Anterior cingulate cortex (tissue), 58 donors: Measurements from ENCODE around the gene ABCA4.

ENCODE experiments used
- DNase-seq, 58 donors: peaks; one replicate each; lab custom pipeline; 2025; lab: John Stamatoyannopoulos, UW

ABCA4 gene

DNA sequence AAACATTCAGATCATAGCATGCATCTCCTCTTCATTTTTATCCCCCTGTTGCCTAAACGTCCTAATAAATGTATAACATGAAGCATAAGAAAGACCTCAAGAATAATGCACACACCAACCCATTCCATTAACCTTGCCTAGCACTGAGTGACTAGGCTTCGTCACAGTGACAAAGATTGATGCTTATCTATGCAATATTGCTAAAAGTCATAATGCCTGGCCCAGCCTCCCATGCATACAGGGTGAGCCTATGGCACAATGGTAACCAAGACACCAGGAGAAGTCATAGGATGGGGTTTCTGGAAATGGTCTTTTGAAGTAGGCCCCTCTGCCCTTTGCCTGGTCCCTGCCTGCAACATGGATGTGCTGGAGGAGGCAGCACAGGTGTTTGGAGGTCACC lies 33.8 kb downstream of the ABCA4 start:
- DNase-seq = no peak

DNA sequence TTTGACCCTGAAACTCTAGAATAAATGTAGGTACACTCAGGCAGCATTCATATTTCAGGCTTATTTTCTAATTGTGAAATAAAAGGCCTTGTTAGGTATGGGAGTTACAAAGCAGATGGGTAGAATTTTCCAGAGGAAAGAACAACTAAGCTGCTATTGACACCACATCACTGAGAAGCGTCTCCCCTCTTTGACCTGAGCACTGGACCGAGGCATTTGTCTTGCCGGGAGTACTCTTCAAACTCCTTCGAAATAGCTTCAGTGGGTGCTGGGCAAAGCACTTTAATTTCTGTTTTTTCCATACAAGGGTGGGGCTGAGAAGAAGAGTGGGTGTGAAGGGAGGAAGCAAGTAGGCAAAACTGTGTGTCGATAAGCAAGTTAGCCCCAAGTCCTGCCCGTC lies 36.4 kb downstream of the ABCA4 start:
- no peak for DNase-seq

DNA sequence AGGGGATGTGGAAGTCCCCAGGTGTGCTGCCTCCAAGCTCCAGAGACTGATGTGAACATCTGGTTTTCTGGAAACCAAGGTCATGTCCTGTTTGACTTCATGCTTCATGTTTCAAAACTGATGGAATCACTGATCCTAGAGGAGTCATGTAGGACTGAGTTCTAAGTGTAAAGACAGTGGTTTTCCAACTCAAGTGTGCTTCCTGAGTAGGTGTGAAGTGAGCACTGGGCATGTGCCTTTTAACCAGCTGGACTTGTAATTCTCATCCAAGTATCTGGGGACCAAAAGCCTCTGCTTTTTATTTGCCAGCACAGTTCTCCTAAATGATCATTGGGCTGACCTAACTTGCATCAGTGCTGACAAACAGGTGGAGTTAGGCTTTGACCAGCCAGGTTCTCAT lies 36.9 kb downstream of the ABCA4 start:
- no peak for DNase-seq

DNA sequence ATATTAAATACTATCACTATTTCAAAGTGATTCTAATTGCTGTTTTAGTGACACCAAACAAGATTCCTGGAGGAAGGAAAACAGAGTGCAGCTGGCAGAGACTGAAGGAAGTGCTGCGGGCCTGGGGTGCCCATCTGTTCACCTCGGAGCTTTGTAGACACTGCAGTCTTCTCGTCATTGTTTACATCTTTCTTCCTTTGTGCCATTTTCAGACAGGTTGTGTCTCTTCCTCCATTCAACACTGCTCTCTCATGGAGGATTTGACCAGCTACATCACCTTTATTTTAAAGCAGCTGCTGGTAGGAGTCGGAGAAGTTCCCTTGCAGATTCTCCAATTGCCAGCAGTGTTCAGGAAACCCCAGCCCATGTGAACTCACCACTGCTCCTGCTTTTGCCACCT lies 37.3 kb downstream of the ABCA4 start:
- DNase-seq = no peak

DNA sequence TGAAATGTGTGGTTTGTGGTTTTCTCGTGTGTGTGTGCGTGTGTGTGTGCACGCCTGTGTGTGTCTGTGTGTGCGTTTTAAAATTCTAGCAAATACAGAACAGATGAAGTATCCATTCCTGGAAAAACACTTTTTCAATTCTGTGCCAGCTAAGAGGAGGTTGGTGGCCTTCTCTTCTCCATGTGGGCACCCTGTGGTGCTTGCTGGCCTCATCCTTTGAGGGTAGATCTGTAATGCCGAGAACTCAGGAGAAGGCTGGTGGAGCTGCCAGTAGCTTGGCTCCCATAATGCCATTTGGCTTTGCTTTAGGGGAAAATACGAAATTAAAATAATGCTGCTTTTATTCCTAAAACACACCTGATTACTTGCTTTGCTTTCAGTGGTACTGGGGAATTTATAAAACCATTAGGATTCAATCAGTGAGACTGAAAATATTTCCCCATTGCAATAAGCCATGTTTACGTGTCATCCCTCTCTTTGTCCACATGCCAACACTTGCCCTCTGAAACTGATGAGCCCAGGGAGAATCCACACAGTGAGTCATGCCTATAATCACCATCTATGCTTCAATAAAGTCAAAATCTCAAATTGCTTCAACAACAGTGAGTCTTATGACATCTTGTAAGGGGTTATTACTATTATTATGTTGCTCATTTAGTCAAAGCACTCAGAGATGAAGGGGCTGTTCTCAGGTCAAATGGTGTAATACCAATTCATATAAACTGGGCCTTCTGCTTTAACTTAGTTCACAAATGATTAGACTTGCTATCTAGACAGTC lies 39.2 kb downstream of the ABCA4 start:
- DNase-seq = no peak

DNA sequence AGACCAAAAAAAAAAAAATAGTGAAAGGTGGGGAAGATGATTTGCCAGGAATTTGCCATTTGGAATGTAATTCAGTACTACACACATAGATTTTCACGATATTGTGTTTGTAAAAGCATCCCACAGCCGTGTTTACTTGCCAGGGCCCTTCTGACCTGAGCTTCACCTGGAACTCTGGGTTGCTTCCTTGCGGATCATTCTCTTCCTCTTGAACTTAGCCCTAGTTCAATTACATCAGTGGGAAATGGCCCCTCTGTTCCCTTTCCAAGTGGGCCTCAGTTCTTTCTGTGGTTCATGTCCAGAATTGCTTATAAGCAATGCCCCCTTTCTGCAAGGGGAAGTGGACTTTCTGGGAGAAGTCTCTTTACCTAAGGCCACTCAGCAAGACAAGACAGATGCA lies 41.0 kb downstream of the ABCA4 start:
- DNase-seq = no peak

DNA sequence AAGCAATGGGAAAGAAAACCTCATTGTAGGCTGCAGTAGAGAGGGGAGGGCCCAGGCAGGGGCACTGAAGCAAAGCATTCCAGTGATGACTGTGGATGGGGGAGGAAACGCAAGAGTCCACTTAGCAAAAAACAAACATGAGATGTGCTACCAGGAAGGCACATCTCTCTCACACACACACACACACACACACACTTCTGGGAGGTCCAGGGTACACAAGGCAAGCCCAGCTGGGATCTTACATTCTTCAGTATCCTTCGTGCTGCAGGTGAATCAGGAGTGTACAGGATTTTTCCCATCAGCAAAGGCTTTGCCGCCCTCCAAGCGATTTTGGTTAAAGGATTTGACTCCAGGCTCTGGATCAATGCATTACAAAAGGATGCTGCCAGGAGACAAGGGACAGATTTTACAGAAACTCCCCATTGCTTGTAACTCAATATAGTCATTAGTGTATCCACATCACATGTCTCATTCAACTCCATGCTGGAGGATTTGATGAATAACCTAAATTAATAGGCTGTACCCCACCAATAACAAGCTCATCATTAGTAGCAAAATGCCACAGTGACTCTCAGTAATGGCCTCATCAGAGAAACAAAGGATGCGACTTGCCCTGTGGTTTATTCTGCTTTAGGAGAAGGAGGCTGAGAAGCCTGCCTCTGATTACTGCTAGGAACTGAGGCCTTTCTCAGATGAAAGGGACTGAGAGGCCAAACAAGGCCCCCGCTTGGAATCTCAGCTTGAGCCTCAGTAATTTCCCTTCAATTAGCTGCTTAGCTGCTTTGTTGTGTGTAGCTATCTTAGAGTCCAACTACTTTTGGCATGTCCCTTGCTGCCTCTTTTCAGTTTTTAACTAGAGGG lies 41.6 kb downstream of the ABCA4 start:
- DNase-seq = peak in 3 of 58 donors; percentile 19 to 44 (median 22)

DNA sequence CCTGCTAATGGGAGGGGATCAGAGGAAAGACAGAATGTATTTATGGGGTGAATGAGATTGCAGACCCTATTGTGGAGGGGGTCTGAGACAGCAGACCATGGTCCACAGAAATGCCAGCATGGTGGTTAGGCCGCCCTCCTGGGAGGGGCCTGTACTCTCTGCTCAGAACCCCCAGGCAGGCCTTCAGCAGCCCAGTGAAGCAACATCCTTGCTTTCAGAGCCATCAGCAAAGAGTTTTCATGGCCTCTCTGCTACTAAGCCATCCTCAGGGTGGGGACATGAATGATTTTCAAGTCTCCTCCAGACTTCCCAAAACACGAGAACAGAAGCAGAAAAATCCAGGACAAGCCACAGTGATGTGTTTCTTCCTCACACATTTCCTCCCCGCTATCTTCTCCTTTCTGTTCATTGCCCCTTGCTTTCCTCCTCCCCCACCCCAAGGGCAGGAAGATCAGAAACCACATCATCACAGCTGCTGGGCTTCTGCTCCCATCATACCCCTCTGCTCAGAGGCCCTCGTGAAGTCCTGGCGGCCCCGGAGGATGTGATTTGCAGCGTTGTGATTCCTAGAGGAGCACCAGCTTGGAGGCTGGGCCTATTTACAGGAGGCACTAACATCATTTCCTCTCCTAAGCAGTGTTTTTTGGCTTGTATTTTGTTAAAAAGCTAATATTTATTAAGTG lies 48.0 kb downstream of the ABCA4 start:
- no peak for DNase-seq

DNA sequence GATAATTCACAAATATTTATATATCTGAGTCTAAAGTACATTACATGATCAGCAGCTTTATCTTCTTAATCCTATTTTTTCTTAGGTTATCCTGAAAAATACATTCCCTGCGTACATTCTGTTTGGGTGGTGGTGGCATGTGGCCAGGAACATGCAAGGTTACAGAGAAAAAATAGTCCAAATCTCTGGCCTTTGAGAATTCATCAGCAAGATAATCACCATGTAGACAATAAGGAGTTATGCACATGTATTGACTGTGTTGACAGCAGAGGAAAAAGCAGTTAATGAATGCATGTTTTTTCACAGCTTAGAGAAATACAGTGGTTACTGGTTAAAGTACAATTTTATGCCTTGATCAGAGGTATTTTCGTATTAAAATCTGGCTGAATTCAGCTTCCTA lies 49.0 kb downstream of the ABCA4 start:
- no peak for DNase-seq

DNA sequence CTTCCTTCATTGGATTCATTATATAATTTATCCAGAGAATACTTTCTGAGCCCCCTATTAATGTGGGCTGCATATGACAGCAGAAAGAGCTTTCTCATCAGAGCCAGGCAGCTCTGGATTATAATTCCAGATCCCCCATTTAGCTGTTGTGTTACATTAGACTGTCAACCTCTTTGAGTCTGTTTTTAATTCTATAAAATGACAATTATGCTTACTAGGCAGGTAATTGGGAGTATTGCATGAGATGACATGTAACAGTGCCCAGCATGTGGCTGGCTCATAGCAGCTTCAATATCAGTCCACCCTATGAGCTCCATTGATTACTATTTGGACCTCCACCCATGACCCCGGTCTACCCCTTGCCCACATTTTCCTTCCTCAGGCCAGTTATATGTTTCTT lies 49.6 kb downstream of the ABCA4 start:
- no peak for DNase-seq

DNA sequence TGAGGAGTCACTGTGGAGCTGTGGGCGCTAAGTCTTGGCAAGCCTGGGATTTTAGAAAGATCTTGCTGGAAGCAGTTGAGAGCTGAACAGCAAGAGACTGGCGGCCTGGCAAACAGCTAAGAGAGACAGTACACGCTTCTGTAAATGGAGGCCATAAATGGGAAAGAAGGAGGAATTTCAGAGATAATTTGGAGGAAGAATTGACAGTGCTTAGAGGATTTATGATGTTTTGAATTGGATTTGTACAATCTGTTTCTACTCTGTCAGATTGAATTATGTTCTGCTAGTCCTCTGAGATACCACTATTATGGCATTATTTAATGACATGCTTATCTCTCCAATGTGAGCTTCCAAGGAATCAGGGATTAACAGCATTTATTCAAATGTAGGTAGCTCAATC lies 50.1 kb downstream of the ABCA4 start:
- DNase-seq = no peak

DNA sequence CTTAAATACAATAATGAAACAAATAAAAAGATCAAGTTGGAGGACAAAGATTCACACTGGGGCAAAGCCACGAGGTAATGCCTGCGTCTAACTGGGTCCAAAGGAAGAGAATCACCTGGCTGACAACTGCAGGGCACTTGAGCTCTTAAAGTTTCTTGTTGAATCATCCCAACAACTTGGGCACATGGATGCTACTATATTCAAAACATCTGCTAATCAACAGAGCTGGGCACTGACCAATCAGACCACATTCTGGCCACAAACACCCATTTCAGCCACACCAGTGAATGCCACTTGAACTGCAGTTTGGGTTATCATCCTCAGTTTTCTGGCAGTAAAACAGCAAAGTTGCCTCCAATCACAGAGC lies 51.0 kb downstream of the ABCA4 start:
- no peak for DNase-seq

DNA sequence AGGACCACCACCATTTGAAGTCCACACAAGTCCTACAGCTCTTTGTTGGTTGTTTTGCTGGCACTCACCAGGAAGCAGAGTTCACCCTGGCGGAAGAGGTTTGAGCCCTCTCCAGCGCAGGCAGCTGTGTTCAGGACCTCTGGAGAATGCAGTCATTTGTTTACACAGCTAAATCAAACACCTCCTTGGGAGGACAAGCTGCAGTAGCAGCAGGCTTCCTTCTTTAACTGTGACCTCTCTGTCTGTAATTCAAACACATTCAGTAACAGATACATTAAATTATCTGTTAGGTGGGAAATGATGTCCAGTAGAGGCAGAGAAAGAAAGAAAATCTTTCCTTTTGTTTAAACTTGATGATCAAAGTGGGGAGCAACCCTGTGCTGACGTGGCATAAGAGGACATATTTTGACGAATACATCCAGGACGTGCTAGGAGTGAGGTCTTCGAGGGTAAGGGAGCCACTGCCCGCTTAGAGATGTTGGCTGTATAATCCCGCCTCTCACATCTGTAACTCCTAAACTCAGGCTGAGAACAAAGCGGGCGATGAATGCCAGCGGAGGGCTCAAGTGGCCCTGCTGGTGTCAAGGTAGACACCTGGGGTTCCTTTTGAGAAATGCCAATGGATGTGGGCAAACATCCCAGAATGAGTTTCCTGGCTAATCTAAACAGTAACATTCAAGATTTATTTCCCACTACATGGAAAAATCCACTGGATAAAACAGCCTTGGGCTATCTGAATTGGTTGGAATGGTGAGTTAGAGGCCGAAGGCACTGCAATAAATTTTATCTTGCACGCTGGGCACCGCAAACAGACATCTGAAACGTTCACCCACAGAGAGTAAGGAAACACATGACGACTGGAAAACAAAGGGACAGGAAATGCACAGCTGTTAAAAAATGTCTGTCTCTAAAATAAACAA lies 51.7 kb downstream of the ABCA4 start:
- no peak for DNase-seq

DNA sequence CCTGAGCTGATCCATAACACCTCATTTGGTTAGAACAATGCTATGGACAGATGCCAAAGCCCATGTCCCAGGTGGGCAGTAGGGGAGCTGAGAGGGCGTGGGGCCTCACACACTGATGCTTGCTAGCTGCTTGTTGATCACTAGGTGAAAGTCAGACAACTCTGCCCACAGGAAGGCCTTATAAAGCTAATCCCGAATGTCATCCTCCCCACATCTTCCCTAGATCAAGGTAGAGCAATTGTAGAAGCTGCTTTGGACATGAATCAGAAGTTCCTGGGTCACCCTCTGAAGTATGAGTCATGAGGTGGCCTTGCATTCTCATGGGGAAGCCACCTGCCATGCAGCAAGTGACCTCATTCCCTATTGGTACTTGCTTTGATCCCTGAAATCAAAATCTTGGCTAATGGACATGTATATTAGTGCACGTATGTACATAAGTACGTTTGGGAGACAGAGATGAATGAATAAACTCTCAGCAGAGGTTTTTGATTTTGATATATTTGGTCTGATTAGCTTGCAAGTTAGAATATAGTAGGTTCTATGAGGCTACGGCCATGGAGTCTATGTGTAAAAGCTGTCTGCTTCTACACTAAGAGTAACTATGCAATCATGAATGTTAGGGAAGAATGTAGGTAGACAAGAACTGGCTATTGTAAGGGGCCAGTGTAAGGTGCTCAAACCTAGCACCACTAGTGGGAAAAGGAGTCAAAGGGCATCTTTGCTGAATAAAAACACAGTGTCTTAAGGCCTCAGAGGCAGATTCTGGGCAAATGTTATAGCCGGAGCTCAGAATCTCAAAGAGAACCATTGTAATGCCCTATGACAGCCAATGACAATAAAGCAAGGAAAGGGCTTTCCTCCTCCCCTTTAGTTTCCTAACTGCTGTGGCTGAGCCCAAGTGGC lies 52.6 kb downstream of the ABCA4 start:
- no peak for DNase-seq

DNA sequence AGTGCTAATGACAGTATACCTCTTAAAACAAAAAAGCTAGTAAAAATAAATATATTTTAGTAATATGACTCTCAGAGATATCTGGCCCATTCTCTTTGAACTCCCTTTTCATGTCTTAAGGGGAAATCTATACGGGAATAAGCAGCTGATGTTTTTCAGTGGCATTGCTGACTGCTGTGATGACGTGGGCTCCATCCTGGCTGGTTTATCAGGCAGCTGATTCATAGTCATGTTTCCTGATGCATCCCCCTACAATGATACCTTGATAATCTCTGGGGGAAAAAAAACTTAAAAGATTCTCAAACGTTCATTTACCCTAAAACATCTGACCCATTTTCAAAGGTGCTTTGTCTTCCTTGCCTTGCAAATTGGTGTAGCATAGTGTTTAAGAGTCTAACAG lies 53.8 kb downstream of the ABCA4 start:
- DNase-seq = no peak

DNA sequence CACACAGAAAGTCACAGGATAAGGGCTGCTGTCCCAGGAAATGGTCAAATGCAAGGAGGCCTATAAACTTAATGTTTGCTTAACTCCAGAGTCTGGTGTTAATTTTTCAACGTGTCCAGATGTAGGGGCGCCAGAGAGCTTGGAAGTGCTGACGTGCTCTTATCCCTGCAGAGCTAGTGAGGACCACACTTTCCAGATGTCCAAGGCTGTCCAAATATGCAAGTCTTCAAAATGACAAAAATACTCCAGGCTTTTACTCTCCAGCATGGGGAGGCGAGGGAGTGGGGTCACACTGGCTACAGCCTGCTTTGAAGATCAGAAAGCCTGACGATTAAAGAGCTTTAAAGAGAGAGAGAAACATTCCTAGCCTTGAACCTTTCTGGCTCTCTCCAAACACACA lies 57.6 kb downstream of the ABCA4 start:
- peak in 1 of 58 donors; percentile 3 for DNase-seq

DNA sequence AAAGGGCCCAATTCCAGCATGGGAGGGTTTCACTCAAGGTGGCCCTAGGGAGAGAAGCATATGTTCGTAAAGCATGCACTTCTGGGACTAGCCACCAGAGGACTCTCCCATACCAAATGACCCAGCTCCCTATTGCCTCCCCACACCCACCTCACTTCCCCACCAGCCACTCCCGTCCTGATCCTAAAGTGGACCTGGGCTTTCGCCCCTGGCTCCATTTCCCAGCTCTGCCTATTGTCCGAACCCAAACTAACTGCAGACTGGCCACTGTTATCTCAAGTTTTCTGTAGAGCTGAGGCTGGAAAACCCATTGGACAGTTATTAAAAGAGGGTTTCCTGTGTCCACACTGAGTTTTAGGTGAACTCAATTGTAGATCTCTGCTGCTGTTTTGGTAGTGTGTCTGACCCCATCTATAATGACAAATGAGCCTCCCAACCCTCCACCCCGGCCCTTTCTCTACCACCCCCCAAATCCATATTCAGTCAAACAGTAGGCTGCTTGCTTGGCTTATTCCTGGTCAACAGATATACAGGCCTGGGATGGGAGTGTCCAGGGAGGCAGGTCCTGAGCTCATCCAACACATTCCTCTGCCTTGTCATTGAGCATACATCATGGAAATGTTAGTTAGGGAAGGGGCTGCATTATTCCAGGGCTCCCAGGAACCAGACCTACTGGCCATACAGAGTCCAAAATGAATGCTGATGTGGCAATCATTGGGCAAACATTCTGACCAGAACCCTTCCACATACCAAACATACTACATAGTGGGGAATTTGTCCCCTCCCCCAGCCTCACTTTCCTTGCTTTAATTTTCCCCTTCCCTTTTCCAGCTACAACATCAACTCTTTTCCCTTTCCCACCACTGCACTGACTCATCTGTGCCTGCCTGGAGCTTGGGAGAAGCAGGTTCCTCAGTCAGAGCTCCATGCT lies 59.2 kb downstream of the ABCA4 start:
- DNase-seq = peak in 46 of 58 donors; percentile 3 to 66 (median 26)

DNA sequence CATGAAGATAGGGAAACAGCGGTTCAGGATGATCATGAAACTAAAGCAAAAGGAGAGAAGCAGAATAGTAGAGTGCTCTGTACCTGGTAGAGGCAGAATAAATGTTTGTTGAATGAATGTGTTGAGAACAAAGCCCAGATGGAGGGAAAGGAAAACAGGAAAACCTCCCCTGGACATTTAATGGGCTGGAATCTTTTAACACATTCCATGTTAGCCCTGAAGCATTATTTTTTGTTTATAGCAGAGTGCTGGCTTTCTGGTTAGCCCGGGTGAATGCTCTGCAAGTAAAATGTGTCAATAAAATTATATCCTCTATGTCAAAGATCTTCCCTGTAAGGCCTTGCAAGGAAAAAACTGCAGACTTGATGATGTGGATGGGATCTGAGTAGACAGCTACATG lies 60.2 kb downstream of the ABCA4 start:
- no peak for DNase-seq
